ENCODE results near the gene SUMO4. TPM values are rescaled to one million over a fixed set of nuclear protein-coding genes. Genes with fewer than 3 reads are reported as not detected.

The SUMO4 gene
- total RNA-seq, 4 donors from 2014 or later, result 1.2 to 15.3 (median 5.9) TPM; not detected in 1

DNA sequence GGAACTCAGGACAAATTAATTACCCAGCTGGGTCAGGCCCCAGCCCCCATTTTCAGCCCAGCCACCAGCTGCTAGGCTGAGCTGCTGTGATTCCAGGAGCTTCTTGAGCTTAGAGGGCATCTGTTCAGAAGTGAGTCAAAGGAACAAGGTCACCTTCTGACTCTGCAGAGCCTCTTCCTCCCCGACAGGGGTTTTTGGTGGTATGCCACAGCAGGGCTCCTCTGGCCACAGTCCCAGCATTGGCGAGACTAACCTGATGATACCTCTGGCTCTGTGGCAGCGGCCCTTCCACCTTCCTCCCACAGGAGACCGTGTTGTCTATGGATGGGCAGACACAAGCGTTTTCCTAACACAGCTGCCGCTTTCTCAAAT is 45.0 kb downstream of the SUMO4 start:
- Histone ChIP-seq H3K27ac (no peak overlapping the region), H3K4me3 (no peak overlapping the region), H3K4me1 (peaks cover 0 to 3% of the 10 kb centered on the region in 2 donors), H3K27me3 (no peaks in the 10 kb centered on the region), H3K36me3 (no peaks in the 10 kb centered on the region), H3K9me3 (no peaks in the 10 kb centered on the region)
- intact Hi-C loops (cut with DNase I; ENCODE audit: low total_unique reads), result no loop called here
- DNase-seq, result no peak
- TF ChIP-seq POLR2A (IDR thresholded peaks at IDR 0.05), result no peak
- TF ChIP-seq, protein P1, sequence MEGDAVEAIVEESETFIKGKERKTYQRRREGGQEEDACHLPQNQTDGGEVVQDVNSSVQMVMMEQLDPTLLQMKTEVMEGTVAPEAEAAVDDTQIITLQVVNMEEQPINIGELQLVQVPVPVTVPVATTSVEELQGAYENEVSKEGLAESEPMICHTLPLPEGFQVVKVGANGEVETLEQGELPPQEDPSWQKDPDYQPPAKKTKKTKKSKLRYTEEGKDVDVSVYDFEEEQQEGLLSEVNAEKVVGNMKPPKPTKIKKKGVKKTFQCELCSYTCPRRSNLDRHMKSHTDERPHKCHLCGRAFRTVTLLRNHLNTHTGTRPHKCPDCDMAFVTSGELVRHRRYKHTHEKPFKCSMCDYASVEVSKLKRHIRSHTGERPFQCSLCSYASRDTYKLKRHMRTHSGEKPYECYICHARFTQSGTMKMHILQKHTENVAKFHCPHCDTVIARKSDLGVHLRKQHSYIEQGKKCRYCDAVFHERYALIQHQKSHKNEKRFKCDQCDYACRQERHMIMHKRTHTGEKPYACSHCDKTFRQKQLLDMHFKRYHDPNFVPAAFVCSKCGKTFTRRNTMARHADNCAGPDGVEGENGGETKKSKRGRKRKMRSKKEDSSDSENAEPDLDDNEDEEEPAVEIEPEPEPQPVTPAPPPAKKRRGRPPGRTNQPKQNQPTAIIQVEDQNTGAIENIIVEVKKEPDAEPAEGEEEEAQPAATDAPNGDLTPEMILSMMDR (IDR thresholded peaks at IDR 0.05), result no peak

DNA sequence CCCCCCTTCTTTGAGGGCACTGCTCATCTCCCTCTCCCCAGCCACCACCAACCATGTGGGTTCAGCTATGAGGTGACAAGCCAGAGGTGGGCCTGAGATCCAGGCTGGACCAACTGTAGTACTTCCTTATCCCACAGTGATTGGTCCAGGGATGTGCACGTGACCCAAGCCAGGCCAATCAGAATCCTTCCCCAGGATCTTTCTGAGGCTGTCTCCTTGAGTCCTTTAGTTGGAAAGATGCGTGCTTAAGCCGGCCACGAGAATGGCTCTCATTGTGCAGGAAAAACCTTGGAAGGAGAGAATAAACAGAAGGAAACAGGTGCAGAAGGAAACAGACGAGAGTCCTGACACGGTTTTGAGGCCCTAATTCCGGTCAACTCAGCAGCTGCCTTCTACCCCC is 45.5 kb downstream of the SUMO4 start:
- Histone ChIP-seq H3K4me1 (peaks cover 0 to 3% of the 10 kb centered on the region in 2 donors), H3K27me3 (no peaks in the 10 kb centered on the region), H3K36me3 (no peaks in the 10 kb centered on the region), H3K27ac (no peak overlapping the region), H3K4me3 (no peak overlapping the region), H3K9me3 (no peaks in the 10 kb centered on the region)
- DNase-seq, result no peak
- TF ChIP-seq POLR2A (IDR thresholded peaks at IDR 0.05), result no peak
- TF ChIP-seq, protein P1 (IDR thresholded peaks at IDR 0.05), result no peak
- intact Hi-C loops (cut with DNase I; ENCODE audit: low total_unique reads), result no loop called here

DNA sequence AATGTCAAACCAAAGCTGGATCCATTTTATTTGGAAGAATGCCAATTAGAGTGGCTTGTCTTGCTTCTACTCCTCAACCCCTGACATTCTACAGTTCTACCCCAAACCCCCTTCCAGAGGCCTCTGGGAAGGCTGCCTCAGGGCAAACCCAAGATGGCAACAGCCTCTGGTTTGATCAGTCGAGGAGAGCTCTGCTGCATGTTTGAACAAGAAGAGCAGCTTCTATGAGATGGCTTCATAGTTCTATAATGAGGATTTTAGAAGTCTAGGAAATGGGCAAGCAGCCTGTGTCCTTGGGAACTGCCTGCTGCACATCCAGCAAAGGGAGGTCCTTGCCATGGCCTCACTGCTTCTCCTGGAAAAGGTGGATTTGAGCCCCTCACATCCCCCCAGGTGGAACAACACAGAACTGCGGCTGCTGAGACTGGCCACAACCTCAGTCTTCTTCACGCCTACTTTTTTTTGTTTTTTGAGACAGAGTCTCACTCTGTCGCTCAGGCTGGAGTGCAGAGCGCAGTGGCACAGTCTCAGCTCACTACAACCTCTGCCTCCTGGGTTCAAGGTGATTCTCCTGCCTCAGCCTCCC is 46.8 kb downstream of the SUMO4 start:
- no peak for TF ChIP-seq POLR2A (IDR thresholded peaks at IDR 0.05)
- intact Hi-C loops (cut with DNase I; ENCODE audit: low total_unique reads), result no loop called here
- Histone ChIP-seq H3K36me3 (no peaks in the 10 kb centered on the region), H3K27ac (no peak overlapping the region), H3K9me3 (no peaks in the 10 kb centered on the region), H3K4me3 (no peak overlapping the region), H3K27me3 (no peaks in the 10 kb centered on the region), H3K4me1 (no peaks in the 10 kb centered on the region)
- no peak for DNase-seq

DNA sequence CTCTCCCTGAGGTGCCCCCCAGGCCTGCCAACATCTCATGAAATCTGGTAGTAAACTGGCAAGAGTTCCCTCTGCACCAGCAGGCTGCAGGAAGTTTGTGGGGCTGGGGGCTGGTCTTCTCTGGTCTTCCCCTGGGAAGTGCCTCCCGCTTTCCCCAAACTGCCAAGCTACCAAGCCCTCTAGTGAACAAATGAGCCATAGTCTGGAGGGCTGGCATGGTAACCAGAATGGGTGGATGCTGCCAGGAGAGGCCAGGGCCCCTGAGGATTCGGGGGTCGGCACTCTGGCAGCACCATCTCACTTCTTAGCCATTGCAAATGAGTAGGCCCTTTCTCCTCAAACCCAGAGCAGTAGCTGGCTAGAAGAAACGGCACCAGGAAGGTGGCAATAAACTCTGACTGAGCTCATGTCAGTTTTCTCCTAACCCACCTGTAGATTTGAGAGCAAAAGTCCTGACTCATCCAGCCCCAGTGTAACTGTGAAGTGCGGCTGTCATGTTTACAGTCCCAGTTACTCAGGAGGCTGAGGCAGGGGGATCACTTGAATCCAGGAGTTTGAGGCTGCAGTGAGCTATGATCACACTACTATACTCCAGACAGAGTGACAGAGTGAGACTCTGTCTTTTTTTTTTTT is 48.9 kb downstream of the SUMO4 start:
- Histone ChIP-seq H3K27ac (no peak overlapping the region), H3K27me3 (no peaks in the 10 kb centered on the region), H3K9me3 (no peaks in the 10 kb centered on the region), H3K4me1 (peaks cover 0 to 5% of the 10 kb centered on the region in 2 donors), H3K36me3 (no peaks in the 10 kb centered on the region), H3K4me3 (no peak overlapping the region)
- no peak for DNase-seq
- intact Hi-C loops (cut with DNase I; ENCODE audit: low total_unique reads), result no loop called here
- no peak for TF ChIP-seq POLR2A (IDR thresholded peaks at IDR 0.05)
- TF ChIP-seq, protein P1 (IDR thresholded peaks at IDR 0.05), result no peak

DNA sequence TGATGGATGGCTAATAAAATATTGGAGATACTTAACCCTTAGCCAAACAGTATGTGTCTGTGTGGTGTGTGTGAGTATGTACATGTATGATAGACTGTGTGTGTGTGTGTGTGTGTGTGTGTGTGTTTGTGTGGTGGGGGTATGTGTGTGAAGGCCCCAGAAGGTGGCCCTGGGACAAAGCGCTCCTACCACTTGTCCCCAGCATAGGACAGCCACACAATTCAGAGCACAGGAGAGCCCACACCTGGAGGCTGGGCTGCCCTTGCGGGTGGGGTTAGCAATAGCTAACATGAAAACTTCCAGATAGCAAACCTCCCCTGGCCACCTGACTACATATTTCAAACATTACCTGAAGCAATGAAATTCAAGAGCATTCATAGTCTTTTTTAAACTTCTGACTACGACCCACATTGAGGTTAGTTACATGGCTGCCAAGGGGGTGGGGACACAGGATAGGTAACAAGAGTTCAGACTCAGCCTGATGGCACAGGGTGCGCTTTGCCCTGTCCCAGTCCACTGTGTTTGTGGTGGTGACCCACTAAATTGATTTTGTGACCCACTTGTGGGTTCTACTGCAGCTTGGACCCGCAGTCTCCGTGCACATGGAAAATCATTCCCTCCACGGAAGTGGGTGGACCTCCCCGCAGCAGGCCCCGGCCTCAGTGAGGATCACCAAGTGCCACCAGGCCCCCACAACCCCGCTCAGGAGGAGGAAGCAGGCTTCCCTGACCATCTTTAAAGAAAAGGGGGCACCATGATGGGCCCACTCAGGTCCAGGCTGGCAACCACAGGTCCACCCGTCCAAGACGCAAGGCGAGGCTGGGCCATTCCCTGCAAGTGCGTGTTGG is 50.0 kb downstream of the SUMO4 start:
- H3K27me3 ChIP-seq, result no peaks in the 10 kb centered on the region
- H3K4me3 ChIP-seq, result peak overlapping the region in 1 of 2 donors; percentile 32
- no peaks in the 10 kb centered on the region for H3K36me3 ChIP-seq
- intact Hi-C loops (cut with DNase I; ENCODE audit: low total_unique reads), result no loop called here
- no peak overlapping the region for H3K27ac ChIP-seq
- no peak for DNase-seq
- H3K4me1 ChIP-seq, result peaks cover 0 to 14% of the 10 kb centered on the region in 2 donors
- no peaks in the 10 kb centered on the region for H3K9me3 ChIP-seq
- TF ChIP-seq, protein P1 (IDR thresholded peaks at IDR 0.05), result no peak
- no peak for TF ChIP-seq POLR2A (IDR thresholded peaks at IDR 0.05)

Other genes starting within 250 kb of the SUMO4 start
- gene TAB2, start 82.5 kb upstream of the SUMO4 start, total RNA-seq, result 10 to 100 TPM; 24.1 to 93.6 (median 51.7) TPM
- 1 to 10 TPM in 1 of 4 donors, under 1 TPM in 2, not detected in 1; 0.26 to 1.7 (median 0.40) TPM for gene ZC3H12D, start 84.8 kb downstream of the SUMO4 start, total RNA-seq
- 10 to 100 TPM; 10.2 to 57.2 (median 43.2) TPM for gene PPIL4, start 145.8 kb downstream of the SUMO4 start, total RNA-seq
- 10 to 100 TPM; 16.1 to 83.7 (median 75.3) TPM for gene GINM1, start 166.1 kb downstream of the SUMO4 start, total RNA-seq
- gene KATNA1, start 248.5 kb downstream of the SUMO4 start, total RNA-seq, result 10 to 100 TPM; 15.6 to 80.2 (median 32.3) TPM